CD4-positive, alpha-beta T cell treated with Interleukin-15 for 4 hours (primary cell): ENCODE results near the gene OTUB1.
"Not testable (repeated sequence)": the region's sequence is repeated elsewhere in the genome, so short reads cannot be mapped to it uniquely, and the experiment has no call there.

Source experiments
- DNase-seq: peaks from one replicate; pipeline ENCODE4 v3.0.0-alpha.2; 2020; ENCODE audit warnings: low spot score

The OTUB1 gene

GRCh38 chr11:64044730-64045393 lies 58.6 kb downstream of the OTUB1 start:
- DNase-seq, result no peak

DNA sequence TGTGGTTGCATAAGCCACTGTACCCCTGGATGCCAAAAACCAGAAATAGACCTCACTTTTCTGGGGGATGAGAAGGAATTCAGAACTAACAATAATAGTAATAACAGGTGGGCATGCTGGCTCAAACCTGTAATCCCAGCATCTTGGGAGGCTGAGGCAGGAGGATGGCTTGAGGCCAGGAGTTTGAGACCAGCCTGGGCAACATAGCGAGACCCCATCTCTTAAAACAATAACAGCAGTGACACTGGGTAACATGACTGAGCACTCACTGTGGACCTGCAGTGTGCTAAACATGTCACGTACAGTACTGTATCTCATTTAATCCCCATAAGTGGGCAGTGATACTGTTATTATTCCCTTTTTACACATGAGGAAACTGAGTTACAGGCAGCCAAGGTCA lies 59.5 kb downstream of the OTUB1 start:
- no peak for DNase-seq

DNA sequence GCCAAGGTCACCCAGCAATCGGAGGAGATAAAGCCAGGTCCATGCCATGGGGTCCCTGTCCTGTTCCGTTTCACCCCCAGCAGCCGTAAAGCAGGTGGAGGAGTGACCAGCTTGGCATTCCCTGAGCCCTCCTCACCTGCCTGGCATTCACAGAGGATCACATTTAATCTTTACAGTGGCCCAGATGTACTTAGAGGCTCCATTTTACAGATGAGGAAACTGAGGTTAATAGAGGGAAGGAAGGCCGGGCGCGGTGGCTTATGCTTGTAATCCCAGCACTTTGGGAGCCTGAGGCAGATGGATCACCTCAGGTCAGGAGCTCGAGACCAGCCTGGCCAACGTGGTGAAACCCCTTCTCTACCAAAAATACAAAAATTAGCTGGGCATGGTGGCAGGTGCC lies 61.1 kb downstream of the OTUB1 start:
- DNase-seq, result not testable (repeated sequence)
